ENCODE measurements around the gene MRGPRX4.

DNA sequence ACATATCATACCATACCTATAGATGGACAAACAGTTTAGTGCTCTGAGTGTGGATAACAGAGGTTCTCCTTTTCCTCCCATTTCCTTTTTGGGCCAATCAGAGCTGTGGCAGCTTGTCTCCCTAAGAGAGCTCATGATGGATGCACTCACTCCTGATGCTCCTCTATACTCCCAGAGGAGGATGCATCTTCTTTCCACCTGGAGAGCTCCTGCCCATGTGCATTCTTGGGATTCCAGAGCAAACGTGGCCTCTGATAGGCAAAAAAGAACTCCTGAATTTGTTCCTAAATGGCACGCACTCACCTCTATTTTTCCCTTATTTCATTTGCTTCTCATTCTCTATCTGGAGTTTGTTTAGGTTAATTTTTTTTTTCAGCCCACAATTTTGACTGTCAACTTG is 37.3 kb upstream of the MRGPRX4 start:
- TF ChIP-seq, protein P1, sequence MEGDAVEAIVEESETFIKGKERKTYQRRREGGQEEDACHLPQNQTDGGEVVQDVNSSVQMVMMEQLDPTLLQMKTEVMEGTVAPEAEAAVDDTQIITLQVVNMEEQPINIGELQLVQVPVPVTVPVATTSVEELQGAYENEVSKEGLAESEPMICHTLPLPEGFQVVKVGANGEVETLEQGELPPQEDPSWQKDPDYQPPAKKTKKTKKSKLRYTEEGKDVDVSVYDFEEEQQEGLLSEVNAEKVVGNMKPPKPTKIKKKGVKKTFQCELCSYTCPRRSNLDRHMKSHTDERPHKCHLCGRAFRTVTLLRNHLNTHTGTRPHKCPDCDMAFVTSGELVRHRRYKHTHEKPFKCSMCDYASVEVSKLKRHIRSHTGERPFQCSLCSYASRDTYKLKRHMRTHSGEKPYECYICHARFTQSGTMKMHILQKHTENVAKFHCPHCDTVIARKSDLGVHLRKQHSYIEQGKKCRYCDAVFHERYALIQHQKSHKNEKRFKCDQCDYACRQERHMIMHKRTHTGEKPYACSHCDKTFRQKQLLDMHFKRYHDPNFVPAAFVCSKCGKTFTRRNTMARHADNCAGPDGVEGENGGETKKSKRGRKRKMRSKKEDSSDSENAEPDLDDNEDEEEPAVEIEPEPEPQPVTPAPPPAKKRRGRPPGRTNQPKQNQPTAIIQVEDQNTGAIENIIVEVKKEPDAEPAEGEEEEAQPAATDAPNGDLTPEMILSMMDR (IDR thresholded peaks at IDR 0.05; ENCODE audit: extremely low read depth in 1 of 2, insufficient read depth in 1 of 2, low read depth in 1 of 2, low read length in 2 of 2) = no peak
- TF ChIP-seq POLR2A (IDR thresholded peaks at IDR 0.05; ENCODE audit: low read depth, low read length) (no peak), EZH2 (IDR thresholded peaks at IDR 0.05; ENCODE audit: borderline replicate concordance, low read depth, low read length, severe bottlenecking) (no peak), POLR2AphosphoS5 (IDR thresholded peaks at IDR 0.05; ENCODE audit: insufficient read depth, low read depth, low read length) (no peak), GATA2 (IDR thresholded peaks at IDR 0.05; ENCODE audit: insufficient read depth, insufficient read length, low read depth, low read length) (no peak), JUN (IDR thresholded peaks at IDR 0.05; ENCODE audit: borderline replicate concordance, insufficient read depth, insufficient read length, low read depth) (no peak), MYC (IDR thresholded peaks at IDR 0.05; ENCODE audit: low read depth, low read length) (no peak)
- TF ChIP-seq, protein P2, sequence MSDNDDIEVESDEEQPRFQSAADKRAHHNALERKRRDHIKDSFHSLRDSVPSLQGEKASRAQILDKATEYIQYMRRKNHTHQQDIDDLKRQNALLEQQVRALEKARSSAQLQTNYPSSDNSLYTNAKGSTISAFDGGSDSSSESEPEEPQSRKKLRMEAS (IDR thresholded peaks at IDR 0.05; ENCODE audit: insufficient read depth, insufficient read length) = no peak

Measured in endothelial cell of umbilical vein (primary cell).